Natural killer cell (primary cell): Measurements from ENCODE around the gene KITLG. TPM values are rescaled to one million over a fixed set of nuclear protein-coding genes. Genes with fewer than 3 reads are reported as not detected.

Experiments
- ATAC-seq, 3 donors: fragments of 150-1000 bp in 2 of 3; fragments of 200-7000 bp in 1 of 3; cut with Tn5 transposase; 1 replicate in 1 of 3; 2 replicates in 2 of 3; pipeline ENCODE4 v1.10.0; 2021; ENCODE audit warnings: mild to moderate bottlenecking in 2 of 3, moderate library complexity in 2 of 3
- DNase-seq, 2 donors: peaks; one replicate each; pipeline versions ENCODE4 v3.0.0 to v3.0.0-alpha.2; 2013 to 2021; ENCODE audit warnings: mixed read lengths in 1 of 2
- H3K27ac ChIP-seq: one replicate; pipeline ENCODE4 v1.5.1; 2013; ENCODE audit warnings: mild to moderate bottlenecking, low read length
- H3K27me3 ChIP-seq: one replicate; pipeline ENCODE4 v1.6.1; 2013; ENCODE audit warnings: low read length; ENCODE audit not compliant: control insufficient read depth, insufficient read depth
- H3K36me3 ChIP-seq: one replicate; pipeline ENCODE4 v1.6.1; 2013; ENCODE audit warnings: low read length; ENCODE audit not compliant: control insufficient read depth, insufficient read depth
- H3K4me1 ChIP-seq: one replicate; pipeline ENCODE4 v1.6.1; 2013; ENCODE audit warnings: low read length; ENCODE audit not compliant: control insufficient read depth, insufficient read depth
- H3K4me3 ChIP-seq: one replicate; pipeline ENCODE4 v1.5.1; 2013; ENCODE audit warnings: low read length
- H3K9me3 ChIP-seq: one replicate; pipeline ENCODE4 v1.6.1; 2013; ENCODE audit warnings: low read length; ENCODE audit not compliant: control insufficient read depth, insufficient read depth
- H3K27ac Mint-ChIP-seq, 2 donors: one replicate each; pipeline ENCODE4 v1.8.0; 2022; ENCODE audit warnings: mild to moderate bottlenecking in 2 of 2, mixed read lengths in 2 of 2, moderate library complexity in 1 of 2
- H3K27me3 Mint-ChIP-seq, 2 donors: one replicate each; pipeline ENCODE4 v1.8.0; 2022; ENCODE audit warnings: low read depth in 2 of 2, mixed read lengths in 2 of 2
- H3K36me3 Mint-ChIP-seq: one replicate; pipeline ENCODE4 v1.8.0; 2022; ENCODE audit warnings: mixed read lengths
- H3K4me1 Mint-ChIP-seq, 2 donors: one replicate each; pipeline ENCODE4 v1.8.0; 2022; ENCODE audit warnings: mixed read lengths in 2 of 2
- H3K4me3 Mint-ChIP-seq: one replicate; pipeline ENCODE4 v1.8.0; 2022; ENCODE audit warnings: mild to moderate bottlenecking, moderate library complexity, mixed read lengths
- H3K9me3 Mint-ChIP-seq, 2 donors: one replicate each; pipeline ENCODE4 v1.8.0; 2022; ENCODE audit warnings: mixed read lengths in 2 of 2
- WGBS: methylation state at CpG from one replicate; pipeline ENCODE4 v1.1.7; 2013; ENCODE audit warnings: missing lambda C conversion rate; ENCODE audit not compliant: insufficient coverage; 5-methylcytosine and 5-hydroxymethylcytosine counted together
- intact Hi-C: fragments of 100-400 bp; cut with micrococcal nuclease; formaldehyde crosslinking; loops from one replicate; pipeline ENCODE4 v1.14.2; 2022
- total RNA-seq, 4 donors: library from RNA; stranded (reverse); fragments of 120-200 nt in 1 of 4; gene quantifications; one replicate each; pipeline versions ENCODE4 v1.2.3 to v1.2.4, GENCODE V29; 2013 to 2022
- TF ChIP-seq, protein P1 (sequence below): fragments of 200-600 bp; IDR thresholded peaks from one replicate; pipeline ENCODE4 v1.8.0; 2022; ENCODE audit warnings: antibody characterized with exemption

The KITLG gene
- total RNA-seq, 3 donors from 2014 or later (not counting 1 experiment from before 2014, with no cell fraction given) = not detected

GRCh38 chr12:88546226-88546625 is 34.0 kb downstream of the KITLG start:
- Mint-ChIP-seq H3K4me3 (no peak overlapping the region), H3K4me1 (no peaks in the 10 kb centered on the region), H3K27me3 (no peaks in the 10 kb centered on the region), H3K36me3 (no peaks in the 10 kb centered on the region), H3K9me3 (peaks cover 2 to 11% of the 10 kb centered on the region in 2 donors), H3K27ac (no peak overlapping the region)
- ATAC-seq = no peak
- H3K9me3 ChIP-seq = no peaks in the 10 kb centered on the region
- TF ChIP-seq, protein P1, sequence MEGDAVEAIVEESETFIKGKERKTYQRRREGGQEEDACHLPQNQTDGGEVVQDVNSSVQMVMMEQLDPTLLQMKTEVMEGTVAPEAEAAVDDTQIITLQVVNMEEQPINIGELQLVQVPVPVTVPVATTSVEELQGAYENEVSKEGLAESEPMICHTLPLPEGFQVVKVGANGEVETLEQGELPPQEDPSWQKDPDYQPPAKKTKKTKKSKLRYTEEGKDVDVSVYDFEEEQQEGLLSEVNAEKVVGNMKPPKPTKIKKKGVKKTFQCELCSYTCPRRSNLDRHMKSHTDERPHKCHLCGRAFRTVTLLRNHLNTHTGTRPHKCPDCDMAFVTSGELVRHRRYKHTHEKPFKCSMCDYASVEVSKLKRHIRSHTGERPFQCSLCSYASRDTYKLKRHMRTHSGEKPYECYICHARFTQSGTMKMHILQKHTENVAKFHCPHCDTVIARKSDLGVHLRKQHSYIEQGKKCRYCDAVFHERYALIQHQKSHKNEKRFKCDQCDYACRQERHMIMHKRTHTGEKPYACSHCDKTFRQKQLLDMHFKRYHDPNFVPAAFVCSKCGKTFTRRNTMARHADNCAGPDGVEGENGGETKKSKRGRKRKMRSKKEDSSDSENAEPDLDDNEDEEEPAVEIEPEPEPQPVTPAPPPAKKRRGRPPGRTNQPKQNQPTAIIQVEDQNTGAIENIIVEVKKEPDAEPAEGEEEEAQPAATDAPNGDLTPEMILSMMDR = no peak
- intact Hi-C loops = no loop called here
- DNase-seq = no peak
- H3K27ac ChIP-seq = no peak overlapping the region
- no peaks in the 10 kb centered on the region for H3K4me1 ChIP-seq
- no peaks in the 10 kb centered on the region for H3K36me3 ChIP-seq
- no CpG with 5 or more reads among the region's 2 CpGs for WGBS
- no peak overlapping the region for H3K4me3 ChIP-seq
- H3K27me3 ChIP-seq = no peaks in the 10 kb centered on the region

- no peaks in the 10 kb centered on the region for H3K36me3 ChIP-seq
- no peaks in the 10 kb centered on the region for H3K27me3 Mint-ChIP-seq
- DNase-seq (no peak), ATAC-seq (no peak)
- H3K9me3 Mint-ChIP-seq = peaks cover 2 to 11% of the 10 kb centered on the region in 2 donors
- intact Hi-C loops = no loop called here
- H3K27ac ChIP-seq = no peak overlapping the region
- no peaks in the 10 kb centered on the region for H3K4me1 Mint-ChIP-seq
- no peaks in the 10 kb centered on the region for H3K4me1 ChIP-seq
- H3K4me3 Mint-ChIP-seq = no peak overlapping the region
- TF ChIP-seq, protein P1 = no peak
- H3K27ac Mint-ChIP-seq = no peak overlapping the region
- H3K4me3 ChIP-seq = no peak overlapping the region
- H3K27me3 ChIP-seq = no peaks in the 10 kb centered on the region
- WGBS = 88% methylated on average over 10 of the region's 10 CpGs
- no peaks in the 10 kb centered on the region for H3K9me3 ChIP-seq
- H3K36me3 Mint-ChIP-seq = no peaks in the 10 kb centered on the region
Observed at GRCh38 chr12:88544991-88545980, 35.0 kb downstream of the KITLG start.

- Histone ChIP-seq H3K4me1 (no peaks in the 10 kb centered on the region), H3K4me3 (no peak overlapping the region), H3K36me3 (no peaks in the 10 kb centered on the region), H3K9me3 (no peaks in the 10 kb centered on the region), H3K27ac (no peak overlapping the region), H3K27me3 (no peaks in the 10 kb centered on the region)
- Mint-ChIP-seq H3K27ac (no peak overlapping the region), H3K36me3 (no peaks in the 10 kb centered on the region), H3K4me1 (no peaks in the 10 kb centered on the region), H3K4me3 (no peak overlapping the region), H3K9me3 (peaks cover 0 to 7% of the 10 kb centered on the region in 2 donors), H3K27me3 (no peaks in the 10 kb centered on the region)
- DNase-seq (no peak), ATAC-seq (no peak)
- intact Hi-C loops = no loop called here
- no CpG with 5 or more reads among the region's 1 CpG for WGBS
- TF ChIP-seq, protein P1 = no peak
Observed at GRCh38 chr12:88539893-88540292, 40.4 kb downstream of the KITLG start.
